GM13977 (cell line): Measurements from ENCODE around the gene SLC1A2.

Experiments used
- DNase-seq: peaks from one replicate; pipeline ENCODE4 v3.0.0; 2012; ENCODE audit warnings: low spot score
- CTCF ChIP-seq: IDR thresholded peaks from 2 replicates; pipeline ENCODE4 v1.5.1; 2012; ENCODE audit warnings: mild to moderate bottlenecking, control low read depth; ENCODE audit not compliant: insufficient read depth; ENCODE audit errors: extremely low read depth, missing control alignments
- in situ Hi-C: fragments of 300-500 bp; cut with MboI; formaldehyde crosslinking; loops from one replicate; pipeline ENCODE4 v1.12.0; 2022; ENCODE audit warnings: low sequenced_read_pairs, low pct_unique_long_range_greater_than_20kb, mixed read lengths, inconsistent platforms; ENCODE audit not compliant: unreplicated experiment

Gene SLC1A2

GRCh38 chr11:35419184-35419829 lies at the start of gene SLC1A2:
TSS of gene SLC1A2 (minus strand) at chr11:35419558. CDS start at chr11:35418966, 592 bp downstream.
- in situ Hi-C loops, result no loop called here
- peak; percentile 12 for DNase-seq
- TF ChIP-seq CTCF, result no peak

- DNase-seq, result no peak
- in situ Hi-C loops, result no loop called here
- TF ChIP-seq CTCF, result no peak
Observed at GRCh38 chr11:35466058-35466457, 46.7 kb upstream of the SLC1A2 start.

- in situ Hi-C loops, result no loop called here
- DNase-seq, result no peak
- no peak for TF ChIP-seq CTCF
Observed at GRCh38 chr11:35464308-35464707, 45.0 kb upstream of the SLC1A2 start.

- in situ Hi-C loops, result no loop called here
- DNase-seq, result no peak
- TF ChIP-seq CTCF, result no peak
Observed at GRCh38 chr11:35463331-35463751, 44.0 kb upstream of the SLC1A2 start.

GRCh38 chr11:35461917-35462538 lies 42.7 kb upstream of the SLC1A2 start:
- in situ Hi-C loops, result no loop called here
- no peak for TF ChIP-seq CTCF
- no peak for DNase-seq

- in situ Hi-C loops, result no loop called here
- no peak for TF ChIP-seq CTCF
- DNase-seq, result no peak
Observed at GRCh38 chr11:35459489-35459888, 40.1 kb upstream of the SLC1A2 start.
